HCT116 (cell line): ENCODE data around the gene DDX23. TPM values are rescaled to one million over a fixed set of nuclear protein-coding genes. Genes with fewer than 3 reads are reported as not detected.
A peak's percentile ranks its signal among the peaks of the same experiment; 100 is the strongest.

Source experiments
- ATAC-seq: fragments of 200-7000 bp; cut with Tn5 transposase; 2 replicates; pipeline ENCODE4 v1.9.1; 2020; ENCODE audit warnings: mild to moderate bottlenecking, moderate library complexity
- BruUV-seq: library from RNA; stranded (reverse); fragments of 400-500 nt; replicated peaks from 2 replicates; lab custom pipeline; 2021; lab: Mats Ljungman, UMichigan
- CTCF ChIA-PET: fragments of 300-600 bp; sonication (Branson Sonifier 250); formaldehyde crosslinking; loops from one replicate; lab custom pipeline; 2021; ENCODE audit warnings: antibody characterized with exemption; lab: Charles Lee
- POLR2A ChIA-PET: fragments of 300-600, 350-600 bp; sonication (Branson Sonifier 250); formaldehyde crosslinking; loops from one replicate; lab custom pipeline; 2021; ENCODE audit warnings: antibody characterized with exemption; lab: Charles Lee
- RAD21 ChIA-PET, 2 experiments: fragments of 300-600 bp; sonication (Branson Sonifier 250); formaldehyde crosslinking; loops; one replicate each; lab custom pipeline; 2023; ENCODE audit warnings: low total read pairs in 2 of 2; ENCODE audit not compliant: uncharacterized antibody in 2 of 2, unreplicated experiment in 2 of 2, low non-redundant PET in 1 of 2; lab: Charles Lee
- DNase-seq: peaks from one replicate; pipeline ENCODE4 v3.0.0-alpha.2; 2010; ENCODE audit warnings: low read depth, low spot score
- H2AFZ ChIP-seq: fragments of 200-600 bp; shearing (Covaris generic), sonication (generic); 2 replicates; pipeline ENCODE4 v1.6.1; 2017; ENCODE audit warnings: low read depth, mixed run types, mixed read lengths, antibody characterized with exemption, low read length; ENCODE audit not compliant: poor library complexity, severe bottlenecking
- H3K27ac ChIP-seq: 2 replicates; pipeline ENCODE4 v1.5.1; 2012; ENCODE audit warnings: low read depth, low read length
- H3K27me3 ChIP-seq: fragments of 200-600 bp; sonication (generic); 2 replicates; pipeline ENCODE4 v1.6.1; 2016; ENCODE audit warnings: mixed run types, low read length, mixed read lengths; ENCODE audit not compliant: insufficient read depth
- H3K36me3 ChIP-seq, 2 experiments: fragments of 200-500 bp in 1 of 2; fragments of 200-600 bp in 1 of 2; sonication (Bioruptor generic) in 1 of 2; sonication (generic) in 1 of 2; 2 replicates each; pipeline versions ENCODE4 v1.5.1 to v1.6.1; 2014 to 2016; ENCODE audit warnings: low read length in 2 of 2, inconsistent platforms in 1 of 2, mixed read lengths in 1 of 2, mixed run types in 1 of 2; ENCODE audit not compliant: insufficient read depth in 2 of 2, control insufficient read depth in 1 of 2
- H3K4me1 ChIP-seq, 2 experiments: fragments of 200-600 bp in 1 of 2; sonication (generic) in 1 of 2; 2 replicates each; pipeline versions ENCODE4 v1.5.1 to v1.6.1; 2012 to 2017; ENCODE audit warnings: low read length in 2 of 2, inconsistent platforms in 1 of 2, mild to moderate bottlenecking in 1 of 2, mixed read lengths in 1 of 2, mixed run types in 1 of 2, moderate library complexity in 1 of 2; ENCODE audit not compliant: insufficient read depth in 2 of 2, control insufficient read depth in 1 of 2
- H3K4me2 ChIP-seq: fragments of 200-600 bp; sonication (generic); 2 replicates; pipeline ENCODE4 v1.6.1; 2017; ENCODE audit warnings: mixed run types, low read length, mixed read lengths
- H3K4me3 ChIP-seq, 2 experiments: fragments of 200-600 bp in 1 of 2; sonication (generic) in 1 of 2; replicated peaks in 1 of 2; 2 replicates each; pipeline ENCODE4 v1.5.1; 2011 to 2016; ENCODE audit warnings: low read length in 2 of 2, control low read depth in 1 of 2, low read depth in 1 of 2, mild to moderate bottlenecking in 1 of 2, mixed read lengths in 1 of 2, mixed run types in 1 of 2
- H3K79me2 ChIP-seq: fragments of 200-600 bp; sonication (generic); 2 replicates; pipeline ENCODE4 v1.6.1; 2017; ENCODE audit warnings: mild to moderate bottlenecking, mixed run types, low read length, moderate library complexity, mixed read lengths; ENCODE audit not compliant: insufficient read depth
- H3K9ac ChIP-seq: fragments of 200-600 bp; sonication (generic); 2 replicates; pipeline ENCODE4 v1.6.1; 2016; ENCODE audit warnings: low read length, mixed read lengths
- H3K9me2 ChIP-seq: fragments of 200-600 bp; sonication (generic), shearing (Covaris generic); 2 replicates; pipeline ENCODE4 v1.6.1; 2017; ENCODE audit warnings: mixed run types, mild to moderate bottlenecking, moderate library complexity; ENCODE audit not compliant: insufficient read depth
- H3K9me3 ChIP-seq, 2 experiments: fragments of 200-500 bp in 1 of 2; fragments of 200-600 bp in 1 of 2; sonication (Bioruptor generic) in 1 of 2; sonication (generic) in 1 of 2; 2 replicates each; pipeline ENCODE4 v1.6.1; 2014 to 2017; ENCODE audit warnings: low read length in 2 of 2, mixed read lengths in 2 of 2, inconsistent platforms in 1 of 2, low read depth in 1 of 2, mild to moderate bottlenecking in 1 of 2, mixed run types in 1 of 2, moderate library complexity in 1 of 2; ENCODE audit not compliant: control insufficient read depth in 1 of 2, insufficient read depth in 1 of 2
- H4K20me1 ChIP-seq: fragments of 200-600 bp; sonication (generic), shearing (Covaris generic); 2 replicates; pipeline ENCODE4 v1.6.1; 2017; ENCODE audit warnings: mixed run types, mild to moderate bottlenecking, moderate library complexity; ENCODE audit not compliant: insufficient read depth
- SIN3A ChIP-seq: IDR thresholded peaks from 2 replicates; pipeline ENCODE4 v1.6.1; 2012; ENCODE audit warnings: low read depth
- YY1 ChIP-seq: IDR thresholded peaks from 2 replicates; pipeline ENCODE4 v1.6.1; 2011; ENCODE audit warnings: low read length, low read depth, moderate library complexity, mild to moderate bottlenecking; ENCODE audit not compliant: insufficient replicate concordance; ENCODE audit errors: extremely low read depth
- intact Hi-C: fragments of 100-400 bp; cut with micrococcal nuclease; formaldehyde crosslinking; loops from 2 replicates; pipeline ENCODE4 v1.10.0; 2022
- total RNA-seq: library from RNA; stranded (reverse); gene quantifications from one replicate; pipeline ENCODE4 v1.2.1, GENCODE V29; 2021; ENCODE audit not compliant: unreplicated experiment
- TF ChIP-seq, protein P1 (sequence below), 3 experiments: fragments of 200-600 bp in 1 of 3; sonication (generic) in 1 of 3; IDR thresholded peaks in 2 of 3; conservative IDR thresholded peaks in 1 of 3; 2 replicates each; pipeline ENCODE4 v1.5.1; 2012 to 2017; ENCODE audit warnings: low read depth in 2 of 3, low read length in 2 of 3, antibody characterized with exemption in 1 of 3, borderline replicate concordance in 1 of 3, control low read depth in 1 of 3, mild to moderate bottlenecking in 1 of 3, mixed read lengths in 1 of 3, mixed run types in 1 of 3, moderate library complexity in 1 of 3; ENCODE audit not compliant: insufficient read depth in 1 of 3

DDX23 gene
- total RNA-seq, 1 experiment from 2014 or later: 75.0 TPM

DNA sequence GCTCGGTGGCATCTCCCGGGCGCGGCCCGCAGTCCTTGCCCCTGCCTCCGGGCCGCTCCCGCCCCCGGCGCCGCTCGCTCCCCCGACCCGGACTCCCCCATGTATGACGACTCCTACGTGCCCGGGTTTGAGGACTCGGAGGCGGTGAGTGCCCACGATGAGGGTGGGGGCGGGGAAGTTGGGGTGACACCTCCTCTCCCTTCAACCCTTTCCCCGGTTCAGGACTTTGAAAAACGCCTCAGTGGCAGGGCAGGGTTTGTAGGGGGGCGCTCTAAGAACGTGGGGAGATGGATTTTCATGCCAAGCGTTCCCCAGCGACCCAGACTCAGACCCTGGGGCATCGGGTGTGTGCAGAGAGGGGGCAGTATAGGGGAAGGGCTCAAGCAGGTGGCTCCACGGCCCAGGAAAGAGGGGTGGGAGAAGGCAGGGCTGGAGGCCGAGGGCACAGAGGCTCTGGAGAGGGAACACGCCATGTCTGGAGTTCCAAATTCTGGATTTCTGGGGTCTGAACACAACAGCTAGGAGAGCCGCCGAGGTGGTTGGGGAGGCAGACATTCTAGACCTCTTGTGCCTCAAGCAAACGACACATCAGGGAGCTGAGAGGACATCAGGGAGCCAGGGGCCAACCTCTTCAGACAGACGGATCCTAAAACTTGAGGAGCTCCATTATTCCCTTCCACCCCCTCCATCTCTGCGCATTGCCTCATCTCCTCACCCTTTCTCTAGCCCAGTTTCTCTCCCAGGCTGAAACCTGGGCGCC lies 33.0 kb downstream of the DDX23 start:
- intact Hi-C loops: no loop called here
- Histone ChIP-seq H3K79me2 (no peaks in the 10 kb centered on the region), H2AFZ (no peak overlapping the region), H4K20me1 (no peaks in the 10 kb centered on the region), H3K36me3 (peaks cover 0 to 6% of the 10 kb centered on the region in 2 experiments; a peak in 1 of 4 replicates), H3K4me1 (peaks cover 20 to 40% of the 10 kb centered on the region in 2 experiments), H3K9me2 (no peaks in the 10 kb centered on the region), H3K9ac (peak overlapping the region; percentile 37; the same call in 1 of the 2 replicates), H3K27me3 (no peaks in the 10 kb centered on the region), H3K9me3 (no peaks in the 10 kb centered on the region), H3K4me3 (peak overlapping the region; percentile 51 to 60), H3K27ac (peak overlapping the region; percentile 30; the same call in 1 of the 2 replicates), H3K4me2 (peak overlapping the region; percentile 76)
- ChIA-PET CTCF (interaction anchor here (1.0 to 1.9 kb wide), 2 partner anchors 66 to 169 kb away, joined by 3 to 5 read pairs; no protein-coding TSS in a partner anchor), RAD21 (no interaction called here), POLR2A (interaction anchor here (1.4 kb wide), 1 partner anchor 13 kb away, joined by 3 read pairs; no protein-coding TSS in a partner anchor)
- DNase-seq: no peak
- no TSS peak for BruUV-seq
- TF ChIP-seq YY1 (no peak), SIN3A (no peak)
- TF ChIP-seq, protein P1, sequence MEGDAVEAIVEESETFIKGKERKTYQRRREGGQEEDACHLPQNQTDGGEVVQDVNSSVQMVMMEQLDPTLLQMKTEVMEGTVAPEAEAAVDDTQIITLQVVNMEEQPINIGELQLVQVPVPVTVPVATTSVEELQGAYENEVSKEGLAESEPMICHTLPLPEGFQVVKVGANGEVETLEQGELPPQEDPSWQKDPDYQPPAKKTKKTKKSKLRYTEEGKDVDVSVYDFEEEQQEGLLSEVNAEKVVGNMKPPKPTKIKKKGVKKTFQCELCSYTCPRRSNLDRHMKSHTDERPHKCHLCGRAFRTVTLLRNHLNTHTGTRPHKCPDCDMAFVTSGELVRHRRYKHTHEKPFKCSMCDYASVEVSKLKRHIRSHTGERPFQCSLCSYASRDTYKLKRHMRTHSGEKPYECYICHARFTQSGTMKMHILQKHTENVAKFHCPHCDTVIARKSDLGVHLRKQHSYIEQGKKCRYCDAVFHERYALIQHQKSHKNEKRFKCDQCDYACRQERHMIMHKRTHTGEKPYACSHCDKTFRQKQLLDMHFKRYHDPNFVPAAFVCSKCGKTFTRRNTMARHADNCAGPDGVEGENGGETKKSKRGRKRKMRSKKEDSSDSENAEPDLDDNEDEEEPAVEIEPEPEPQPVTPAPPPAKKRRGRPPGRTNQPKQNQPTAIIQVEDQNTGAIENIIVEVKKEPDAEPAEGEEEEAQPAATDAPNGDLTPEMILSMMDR (IDR thresholded peaks at IDR 0.05 in 2 of 3, conservative IDR thresholded peaks at IDR 0.05 in 1 of 3; ENCODE audit: borderline replicate concordance in 1 of 3, insufficient read depth in 1 of 3, low read depth in 2 of 3, low read length in 2 of 3): peak in 2 of 3 experiments; percentile 51 to 58; a peak in 3 of 6 replicates
- ATAC-seq: peak; percentile 15
